Measurements from ENCODE around the gene GTF3C5.

DNA sequence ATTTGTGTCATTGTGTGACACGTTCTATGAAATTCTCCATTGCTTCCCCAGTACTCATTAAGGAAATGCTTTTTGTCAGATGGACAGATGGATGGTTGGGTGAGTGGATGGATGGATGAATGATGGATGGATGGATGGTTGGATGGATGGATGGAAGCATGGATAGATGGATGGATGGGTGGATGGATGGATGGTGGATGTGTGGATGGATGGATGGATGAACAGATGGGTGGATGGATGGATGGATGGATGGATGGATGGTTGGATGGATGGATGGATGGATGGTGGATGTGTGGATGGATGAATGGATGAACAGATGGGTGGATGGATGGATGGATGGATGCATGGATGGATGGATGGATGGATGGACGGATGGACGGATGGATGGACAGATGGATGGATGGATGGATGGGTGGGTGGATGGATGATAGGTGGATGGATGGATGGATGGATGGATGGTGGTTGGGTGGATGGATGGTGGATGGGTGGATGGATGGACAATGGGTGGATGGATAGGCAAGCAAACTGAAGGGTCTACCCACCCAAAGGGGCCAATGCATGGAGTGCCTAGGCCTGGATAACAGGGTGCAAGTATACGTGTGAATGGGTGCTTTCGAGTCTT, 24.0 kb upstream of the GTF3C5 start:
- TF ChIP-seq, protein P1, sequence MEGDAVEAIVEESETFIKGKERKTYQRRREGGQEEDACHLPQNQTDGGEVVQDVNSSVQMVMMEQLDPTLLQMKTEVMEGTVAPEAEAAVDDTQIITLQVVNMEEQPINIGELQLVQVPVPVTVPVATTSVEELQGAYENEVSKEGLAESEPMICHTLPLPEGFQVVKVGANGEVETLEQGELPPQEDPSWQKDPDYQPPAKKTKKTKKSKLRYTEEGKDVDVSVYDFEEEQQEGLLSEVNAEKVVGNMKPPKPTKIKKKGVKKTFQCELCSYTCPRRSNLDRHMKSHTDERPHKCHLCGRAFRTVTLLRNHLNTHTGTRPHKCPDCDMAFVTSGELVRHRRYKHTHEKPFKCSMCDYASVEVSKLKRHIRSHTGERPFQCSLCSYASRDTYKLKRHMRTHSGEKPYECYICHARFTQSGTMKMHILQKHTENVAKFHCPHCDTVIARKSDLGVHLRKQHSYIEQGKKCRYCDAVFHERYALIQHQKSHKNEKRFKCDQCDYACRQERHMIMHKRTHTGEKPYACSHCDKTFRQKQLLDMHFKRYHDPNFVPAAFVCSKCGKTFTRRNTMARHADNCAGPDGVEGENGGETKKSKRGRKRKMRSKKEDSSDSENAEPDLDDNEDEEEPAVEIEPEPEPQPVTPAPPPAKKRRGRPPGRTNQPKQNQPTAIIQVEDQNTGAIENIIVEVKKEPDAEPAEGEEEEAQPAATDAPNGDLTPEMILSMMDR (conservative IDR thresholded peaks at IDR 0.05), result no peak
- no peak for TF ChIP-seq EZH2 (IDR thresholded peaks at IDR 0.05; ENCODE audit: low read depth)

All from PC-9 (cell line).